HG03575 (cell line): ENCODE measurements around the gene RAB19.
"Not testable (repeated sequence)": the region's sequence is repeated elsewhere in the genome, so short reads cannot be mapped to it uniquely, and the experiment has no call there.

Experiments used
- ATAC-seq: cut with Tn5 transposase; IDR thresholded peaks from one replicate; pipeline ENCODE4 v1.9.1; 2021; ENCODE audit not compliant: unreplicated experiment, insufficient number of reproducible peaks, low FRiP score; ENCODE audit errors: extremely low read depth

Gene RAB19

DNA sequence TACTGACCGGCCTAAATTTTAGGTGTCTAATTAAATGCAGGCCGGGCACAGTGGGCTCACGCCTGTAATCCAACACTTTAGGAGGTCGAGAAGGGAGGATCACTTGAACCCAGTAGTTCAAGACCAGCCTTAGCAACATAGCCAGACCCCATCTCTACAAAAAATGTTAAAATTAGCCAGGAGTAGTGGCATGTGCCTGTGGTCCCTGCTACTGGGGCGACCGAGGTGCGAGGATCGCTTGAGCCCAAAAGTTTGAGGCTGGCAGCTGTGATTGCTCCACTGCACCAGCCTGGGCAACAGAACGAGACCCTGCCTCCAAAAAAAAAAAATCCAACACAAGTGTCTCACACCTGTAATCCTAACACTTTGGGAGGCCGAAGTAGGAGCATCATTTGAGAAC lies 5.0 kb upstream of the RAB19 start:
- ATAC-seq, result no peak

DNA sequence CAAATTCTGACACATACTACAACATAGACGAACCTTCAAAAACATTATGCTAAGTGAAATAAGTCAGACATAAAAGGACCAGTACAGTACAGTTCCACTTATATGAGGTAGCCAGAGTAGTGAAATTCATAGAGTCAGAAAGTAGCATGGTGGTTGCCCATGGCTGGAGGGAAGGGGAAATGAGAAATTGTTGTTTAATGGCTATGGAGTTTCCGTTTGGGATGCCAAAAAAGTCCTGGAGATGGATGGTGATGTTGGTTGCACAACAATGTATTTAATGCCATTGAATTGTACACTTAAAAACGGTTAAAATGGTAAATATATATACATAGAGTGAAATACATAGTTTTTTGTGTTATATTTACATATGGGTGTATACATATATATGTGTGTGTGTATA lies 3.5 kb upstream of the RAB19 start:
- ATAC-seq, result no peak

DNA sequence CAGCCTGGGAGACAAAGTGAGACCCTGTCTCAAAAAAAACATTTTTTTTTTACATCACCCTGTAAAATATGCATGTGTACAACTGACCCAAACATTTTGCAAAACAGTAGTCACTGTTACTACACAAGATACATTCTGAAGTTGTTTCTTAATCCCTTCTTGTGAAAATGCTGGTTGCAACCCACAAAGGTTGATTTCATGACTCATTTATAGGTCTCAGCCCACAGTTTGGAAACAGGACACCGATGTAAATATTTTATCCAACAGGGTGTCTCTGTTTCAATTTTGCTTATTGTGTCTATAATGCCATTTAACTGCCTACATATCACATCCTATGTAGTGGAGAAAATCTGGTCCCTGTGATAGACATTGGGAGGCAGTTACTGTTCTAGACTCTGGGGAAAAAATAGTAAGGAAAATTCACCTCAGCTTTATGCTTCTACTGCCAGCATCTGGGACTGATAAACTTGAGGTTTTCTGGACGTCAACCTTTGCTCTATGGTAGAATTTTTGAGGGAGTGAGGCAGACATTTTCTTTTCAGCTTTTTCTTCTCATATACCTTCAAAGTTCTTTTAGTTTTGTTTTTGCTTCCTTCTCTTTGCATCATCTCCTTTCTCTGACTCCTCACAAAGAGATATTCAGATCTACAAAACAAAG lies 1.6 kb upstream of the RAB19 start:
- no peak for ATAC-seq

DNA sequence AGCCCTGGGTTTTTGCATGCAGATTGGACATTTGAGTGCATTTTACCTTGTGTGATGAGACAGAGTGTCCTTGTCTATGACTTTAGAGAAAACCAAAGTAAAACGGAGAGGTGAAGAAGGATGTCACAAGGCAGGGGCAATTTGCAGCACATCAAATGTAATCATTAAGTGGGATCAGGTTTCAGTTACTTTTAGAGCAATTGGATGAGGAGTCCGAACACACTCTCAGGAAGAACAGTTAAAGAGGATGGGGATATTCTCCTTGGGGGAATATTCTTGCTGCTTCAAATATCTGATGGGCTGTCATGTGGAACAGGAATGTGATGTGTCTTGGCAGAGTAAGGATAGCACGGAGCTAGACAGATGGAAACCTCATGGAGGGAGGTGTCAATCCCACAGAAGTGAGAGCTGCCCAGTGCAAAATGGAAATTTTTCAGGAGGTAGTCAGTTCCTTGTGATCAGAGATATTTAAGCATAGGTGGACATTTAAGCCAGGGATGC lies 757 bp downstream of the RAB19 start:
- no peak for ATAC-seq

DNA sequence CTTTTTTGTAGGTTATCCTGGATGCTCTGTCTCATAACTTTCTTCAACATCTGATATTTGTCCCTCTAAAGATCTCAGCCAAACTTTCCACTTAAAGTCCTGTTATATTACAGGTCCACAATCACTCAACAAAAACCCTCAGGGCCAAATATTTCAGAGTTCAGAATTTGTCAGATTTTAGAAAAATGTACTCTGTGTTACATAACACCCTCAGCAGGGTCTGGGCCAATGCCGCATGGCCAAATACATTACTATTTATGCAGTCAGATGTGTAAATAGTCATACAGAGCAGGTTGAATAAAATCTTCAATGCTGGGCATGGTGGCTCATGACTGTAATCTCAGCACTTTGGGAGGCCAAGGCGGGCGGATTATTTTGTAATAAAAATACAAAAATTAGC lies 11.5 kb downstream of the RAB19 start:
- ATAC-seq, result no peak

DNA sequence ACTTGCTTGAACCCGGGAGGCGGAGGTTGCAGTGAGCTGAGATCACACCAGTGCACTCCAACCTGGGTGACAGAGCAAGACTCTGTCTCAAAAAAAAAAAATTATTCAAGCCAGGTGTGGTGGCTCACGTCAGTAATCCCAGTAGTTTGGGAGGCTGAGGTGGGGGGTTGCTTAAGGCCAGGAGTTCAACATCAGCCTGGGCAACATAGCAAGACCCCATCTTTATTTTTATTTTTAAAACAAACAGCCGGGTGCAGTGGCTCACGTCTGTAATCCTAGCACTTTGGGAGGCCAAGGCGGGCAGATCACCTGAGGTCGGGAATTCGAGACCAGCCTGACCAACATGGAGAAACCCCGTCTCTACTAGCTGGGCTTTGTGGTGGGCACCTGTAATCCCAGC lies 12.0 kb downstream of the RAB19 start:
- ATAC-seq, result not testable (repeated sequence)

DNA sequence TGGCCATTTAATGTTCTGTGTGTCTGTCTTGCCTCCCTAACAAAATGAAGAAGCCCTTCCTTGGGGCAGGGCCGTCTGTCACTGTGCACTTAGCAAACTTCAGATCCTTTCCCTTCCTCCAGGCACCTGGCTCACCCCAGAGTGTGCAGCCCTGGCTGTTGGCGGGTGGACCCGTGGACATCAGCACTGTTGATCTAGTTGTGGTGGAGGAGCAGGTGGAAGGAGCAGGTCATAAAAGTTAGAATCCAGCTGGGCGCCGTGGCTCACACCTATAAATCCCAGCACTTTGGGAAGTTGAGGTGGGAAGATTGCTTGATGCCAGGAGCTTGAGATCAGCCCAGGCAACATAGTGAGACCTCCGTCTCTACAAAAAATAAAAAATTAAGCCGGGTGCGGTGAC lies 12.7 kb downstream of the RAB19 start:
- no peak for ATAC-seq

DNA sequence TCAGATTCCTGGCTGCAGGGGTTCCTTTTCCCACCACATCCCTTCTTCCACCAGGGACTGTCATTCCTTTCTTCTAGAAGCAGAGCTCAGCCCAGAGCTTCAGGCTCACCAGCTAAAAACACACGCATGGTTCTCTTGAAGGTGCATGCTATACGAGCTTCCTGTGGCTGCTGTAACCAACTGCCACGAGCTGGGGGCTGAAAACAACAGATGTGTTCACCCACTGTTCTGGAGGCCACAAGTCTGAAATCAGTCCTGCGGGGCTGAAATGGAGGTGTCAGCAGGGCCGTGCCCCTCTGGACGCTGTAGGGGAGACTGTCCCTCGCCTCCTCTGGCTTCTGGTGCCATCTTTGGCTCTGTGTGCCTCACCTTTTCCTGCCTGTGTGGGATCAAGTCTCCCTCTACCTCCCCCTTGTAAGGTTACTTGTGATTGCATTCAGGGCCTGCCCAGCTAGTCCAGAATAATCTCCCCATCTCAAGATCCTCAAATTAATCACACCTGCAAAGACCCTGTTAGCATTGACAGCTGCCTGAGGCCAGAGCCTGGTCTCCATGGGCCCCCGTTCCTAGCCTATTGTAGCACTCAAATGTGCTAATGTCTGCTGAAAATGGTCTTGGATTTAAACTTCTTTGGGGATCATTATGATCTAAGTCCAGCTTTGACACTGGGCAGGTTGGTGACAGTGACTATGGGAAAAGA lies 13.7 kb downstream of the RAB19 start:
- no peak for ATAC-seq

DNA sequence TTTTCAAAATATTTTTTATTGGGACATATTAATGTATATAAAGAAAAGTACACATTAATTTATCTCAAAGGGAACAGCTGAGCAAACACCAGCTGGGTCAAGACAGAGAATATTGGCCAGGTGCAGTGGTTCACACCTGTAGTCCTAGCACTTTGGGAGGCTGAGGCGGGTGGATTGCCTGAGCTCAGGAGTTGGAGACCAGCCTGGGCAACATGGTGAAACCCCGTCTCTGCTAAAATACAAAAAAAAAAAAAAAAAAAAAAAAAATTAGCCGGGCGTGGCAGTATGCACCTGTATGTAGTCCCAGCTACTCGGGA lies 14.3 kb downstream of the RAB19 start:
- ATAC-seq, result not testable (repeated sequence)

DNA sequence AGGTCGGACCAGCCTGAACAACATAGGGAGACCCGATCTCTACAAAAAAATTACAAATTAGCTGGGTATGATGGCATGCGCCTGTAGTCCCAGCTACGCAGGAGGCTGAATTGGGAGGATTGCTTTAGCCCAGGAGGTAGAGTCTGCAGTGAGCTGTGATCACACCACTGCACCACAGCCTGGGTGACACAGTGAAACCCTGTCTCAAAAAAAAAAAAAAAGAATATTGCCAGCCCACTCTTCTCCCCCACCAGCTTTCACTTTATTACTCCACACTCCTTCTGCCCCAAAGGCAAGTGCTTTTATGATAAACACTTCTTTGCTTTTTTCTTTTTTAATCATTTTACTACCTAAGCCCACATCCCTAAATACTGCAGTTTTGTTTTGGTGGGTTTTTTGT lies 14.8 kb downstream of the RAB19 start:
- ATAC-seq, result no peak

DNA sequence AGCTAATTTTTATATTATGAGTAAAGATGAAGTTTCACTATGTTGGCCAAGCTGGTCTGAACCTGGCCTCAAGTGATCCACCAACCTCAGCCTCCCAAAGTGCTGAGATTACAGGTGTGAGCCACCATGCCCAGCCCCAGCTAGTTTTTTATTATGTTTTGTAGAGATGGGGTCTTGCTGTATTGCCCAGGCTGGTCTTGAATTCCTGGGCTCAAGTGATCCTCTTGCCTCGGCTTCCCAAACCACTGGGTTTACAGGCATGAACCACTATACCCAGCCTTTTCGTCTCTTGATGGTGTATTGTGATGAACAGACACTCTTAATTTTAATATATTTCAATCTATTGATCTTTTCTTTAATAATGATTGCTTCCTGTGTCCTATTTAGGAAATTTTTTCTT lies 17.7 kb downstream of the RAB19 start:
- no peak for ATAC-seq

DNA sequence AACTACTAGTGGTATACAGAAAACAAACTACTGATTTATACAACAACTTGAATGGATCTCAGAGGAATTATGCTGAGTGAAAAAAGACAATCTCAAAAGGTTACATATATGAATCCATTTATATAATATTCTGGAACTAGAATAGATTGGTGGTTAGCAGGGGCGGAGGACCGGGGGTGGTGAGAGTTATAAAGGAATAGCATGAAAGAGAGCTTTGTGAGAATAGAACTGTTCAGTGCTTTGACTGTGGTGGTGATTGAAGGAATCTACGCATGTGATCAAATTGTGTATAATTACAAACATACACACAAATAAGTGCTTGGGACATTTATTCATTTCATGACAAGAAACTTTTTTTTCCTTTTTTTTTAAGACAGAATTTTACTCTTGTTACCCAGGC lies 19.6 kb downstream of the RAB19 start:
- ATAC-seq, result no peak

DNA sequence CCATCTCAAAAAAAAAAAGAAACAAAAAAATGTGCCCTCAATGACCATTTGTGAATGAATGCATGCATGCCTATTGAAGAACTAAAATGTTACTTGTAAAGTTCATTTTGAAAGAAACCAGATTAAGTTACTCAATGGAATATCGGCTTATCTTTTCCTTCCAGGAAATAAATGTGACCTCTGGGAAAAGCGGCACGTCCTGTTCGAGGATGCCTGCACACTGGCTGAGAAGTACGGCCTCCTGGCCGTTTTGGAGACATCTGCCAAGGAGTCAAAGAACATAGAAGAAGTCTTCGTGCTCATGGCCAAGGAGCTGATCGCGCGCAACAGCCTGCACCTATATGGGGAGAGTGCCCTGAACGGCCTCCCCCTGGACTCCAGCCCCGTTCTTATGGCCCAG lies 21.9 kb downstream of the RAB19 start:
- ATAC-seq, result no peak

DNA sequence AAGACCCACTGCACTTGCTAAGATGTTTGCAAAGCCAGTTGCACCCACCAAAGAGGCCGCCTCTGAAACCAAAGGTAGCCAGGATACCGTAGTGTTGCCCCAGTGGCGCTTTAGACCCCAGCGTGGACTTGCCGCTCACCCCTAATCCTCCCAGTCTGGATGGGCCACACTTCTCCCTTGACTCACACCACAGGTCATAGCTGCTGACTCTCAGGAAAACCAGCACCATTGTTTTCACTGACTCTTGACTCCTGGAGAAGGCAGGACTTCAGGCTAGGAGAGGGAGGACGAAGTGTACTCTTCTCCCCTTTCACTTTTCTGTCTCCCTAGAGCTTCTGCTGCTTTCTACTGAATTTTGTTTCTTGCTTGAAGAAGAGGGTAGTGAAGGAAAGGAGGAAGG lies 22.3 kb downstream of the RAB19 start:
- no peak for ATAC-seq

DNA sequence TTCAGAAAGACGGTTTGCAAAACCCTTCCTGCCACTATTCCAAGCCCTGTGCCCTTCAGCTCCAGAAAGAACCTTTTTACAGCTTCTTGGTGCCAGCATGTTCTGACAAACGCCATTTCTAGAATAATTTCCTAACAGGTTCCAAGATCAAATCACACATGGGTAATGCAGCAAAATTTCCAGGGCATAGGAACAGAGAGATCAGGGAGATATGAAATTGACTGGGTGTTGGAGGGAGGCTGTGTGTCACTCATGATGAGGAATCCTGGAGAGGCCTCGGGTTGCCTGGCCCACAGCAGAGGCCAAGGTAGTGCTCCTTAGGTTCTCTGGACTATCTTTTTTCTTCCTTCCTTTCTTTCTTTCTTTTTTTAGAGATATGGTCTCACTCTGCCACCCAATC lies 29.5 kb downstream of the RAB19 start:
- no peak for ATAC-seq

DNA sequence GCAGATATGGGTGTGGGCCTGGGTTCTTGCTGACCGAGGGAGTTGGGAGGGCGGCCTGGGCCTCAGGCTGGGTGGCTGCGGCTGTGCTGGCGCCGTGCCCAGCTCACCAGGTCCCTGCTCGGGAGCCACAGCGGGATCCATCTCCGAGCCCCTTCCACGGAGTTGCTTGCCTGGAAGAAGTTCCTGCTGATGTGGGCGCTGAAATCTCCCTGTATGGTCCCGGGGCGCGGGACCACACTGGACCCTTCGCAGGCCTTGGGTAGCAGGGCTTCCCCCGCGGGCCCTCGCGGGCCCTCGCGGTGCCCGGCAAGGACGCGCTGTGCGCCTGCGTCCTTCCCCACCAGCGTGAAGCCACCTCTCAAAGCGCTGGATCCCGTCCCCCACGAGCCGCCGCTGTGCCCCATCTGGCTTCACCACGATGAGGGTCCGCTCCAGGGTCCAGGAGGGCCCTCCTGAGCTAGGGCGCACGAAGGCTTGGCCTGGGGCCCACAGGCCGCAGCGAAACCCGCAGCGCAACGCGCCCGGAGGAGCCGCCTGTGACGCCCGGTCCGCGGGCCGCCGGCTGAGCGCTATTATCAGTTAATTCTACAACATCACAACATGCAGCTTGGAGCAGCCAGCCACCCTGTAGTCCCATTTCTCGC lies 31.5 kb downstream of the RAB19 start:
- no peak for ATAC-seq

DNA sequence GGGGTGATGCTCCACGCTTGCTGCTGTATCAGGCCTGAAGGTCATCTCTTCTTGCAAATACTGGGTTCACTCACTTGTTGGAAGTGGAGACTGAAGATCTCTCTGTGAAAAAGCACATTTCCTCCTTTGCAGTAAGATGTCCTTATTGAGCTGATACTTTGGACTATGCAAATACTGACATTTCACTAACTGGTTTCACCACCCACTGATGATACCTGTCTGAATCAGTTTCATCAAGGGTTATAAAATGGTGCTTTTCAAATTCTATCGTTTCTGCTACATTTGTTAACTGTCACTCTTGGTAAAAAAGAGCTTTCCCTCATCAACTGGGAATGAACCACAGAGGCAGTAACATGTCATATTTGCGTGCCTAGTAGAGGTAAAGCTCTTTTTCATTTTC lies 35.5 kb downstream of the RAB19 start:
- no peak for ATAC-seq

DNA sequence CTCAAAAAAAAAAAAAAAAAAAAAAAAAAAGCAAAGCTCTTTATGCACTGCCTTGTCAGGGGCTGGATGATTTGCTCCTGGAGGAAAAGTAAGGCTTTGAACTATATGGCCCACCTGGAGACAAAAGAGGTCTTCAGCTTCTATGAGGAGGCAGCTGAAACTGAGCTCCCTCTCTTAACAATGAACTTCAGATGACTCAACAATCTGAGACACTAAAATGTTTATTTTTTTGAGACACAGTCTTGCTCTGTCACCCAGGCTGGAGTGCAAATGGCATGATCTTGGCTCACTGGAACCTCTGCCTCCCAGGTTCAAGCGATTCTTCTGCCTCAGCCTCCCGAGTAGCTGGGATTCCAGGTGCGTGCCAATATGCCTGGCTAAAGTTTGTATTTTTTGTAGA lies 36.7 kb downstream of the RAB19 start:
- no peak for ATAC-seq

DNA sequence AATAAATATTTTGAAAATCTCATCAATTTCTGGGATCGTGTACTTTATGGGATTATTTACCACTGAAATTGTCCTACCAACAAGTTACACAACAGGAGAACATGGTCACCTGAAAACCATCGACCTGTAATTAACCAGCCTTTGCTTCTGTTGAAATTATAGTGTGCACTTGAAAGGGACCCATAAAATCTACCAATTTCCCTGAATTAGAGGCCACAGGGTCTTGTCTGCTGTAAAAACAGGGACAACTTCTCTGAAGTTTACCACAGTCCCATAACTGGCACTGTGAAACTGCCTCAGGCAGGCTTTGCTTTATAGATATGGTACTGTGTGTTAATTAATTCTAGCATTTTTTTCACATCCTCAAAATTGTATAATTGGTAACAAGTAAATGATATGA lies 37.7 kb downstream of the RAB19 start:
- no peak for ATAC-seq

DNA sequence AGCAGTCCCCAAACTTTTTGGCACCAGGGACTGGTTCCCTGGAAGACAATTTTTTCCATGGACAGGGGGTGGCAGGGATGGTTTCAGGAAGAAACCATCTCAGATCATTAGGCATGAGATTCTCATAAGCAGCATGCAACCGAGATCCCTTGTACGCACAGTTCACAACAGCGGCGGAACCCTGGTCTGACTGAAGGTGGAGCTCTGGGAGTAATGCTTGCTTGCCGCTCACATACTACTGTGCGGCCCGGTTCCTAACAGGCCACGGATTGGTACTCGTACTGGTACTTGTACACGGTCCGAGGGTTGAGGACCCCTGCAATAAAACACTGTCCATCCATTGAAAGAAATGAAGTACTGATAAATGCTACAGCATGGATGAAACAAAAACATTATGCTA lies 42.6 kb downstream of the RAB19 start:
- no peak for ATAC-seq

DNA sequence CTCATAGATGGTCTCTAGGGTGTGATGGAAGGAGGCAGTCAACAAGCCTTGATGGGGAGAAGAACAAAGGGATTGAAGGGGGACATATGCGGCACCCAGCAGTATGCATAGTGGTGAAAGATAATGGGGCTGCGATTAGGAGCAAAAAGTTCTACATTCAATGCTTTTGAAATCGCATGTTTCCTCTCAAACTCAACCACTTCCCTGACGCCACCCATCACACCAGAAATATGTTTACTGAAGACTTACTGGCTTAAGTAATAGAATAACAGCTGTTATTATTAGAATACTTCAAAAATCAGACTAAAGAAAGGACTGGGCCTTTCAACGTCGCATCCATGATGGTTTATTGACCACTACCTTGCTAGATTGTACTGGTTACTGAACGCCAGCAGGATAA lies 44.0 kb downstream of the RAB19 start:
- ATAC-seq, result no peak
